ENCODE data around the gene FOXI3. TPM values are rescaled to one million over a fixed set of nuclear protein-coding genes. Genes with fewer than 3 reads are reported as not detected.
"Not testable (repeated sequence)": the region's sequence is repeated elsewhere in the genome, so short reads cannot be mapped to it uniquely, and the experiment has no call there.

FOXI3 gene
- polyA plus RNA-seq, 4 donors: not detected

DNA sequence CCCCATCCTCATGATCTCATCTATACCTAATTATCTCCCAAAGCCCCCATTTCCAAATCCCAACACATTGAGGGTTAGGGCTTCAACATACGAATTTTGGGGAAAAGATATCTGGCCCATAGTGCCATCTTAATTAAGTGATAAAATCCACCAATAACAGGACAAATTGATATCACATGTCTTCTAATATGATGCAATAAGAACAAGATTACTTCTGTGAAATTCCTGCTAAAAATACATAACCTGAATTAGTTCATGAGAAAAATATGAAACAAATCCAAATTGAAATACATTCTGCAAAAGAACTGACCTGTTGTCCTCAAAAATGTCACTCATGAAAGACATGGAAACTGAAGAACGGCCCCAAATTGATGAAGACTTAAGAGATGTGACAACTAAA is 28.8 kb downstream of the FOXI3 start:
- no peak overlapping the region for H3K4me3 ChIP-seq (ENCODE audit: low read depth in 1 of 3, low read length in 3 of 3)
- no peaks in the 10 kb centered on the region for H3K4me1 ChIP-seq (ENCODE audit: control insufficient read depth in 3 of 3, insufficient read depth in 2 of 3, low read depth in 1 of 3, low read length in 2 of 3)
- FAIRE-seq (no peak), DNase-seq (no peak)
- 59 to 74% (median 61%) methylated on average over 2 of the region's 2 CpGs for WGBS, 3 donors
- no peak overlapping the region for H3K27ac ChIP-seq (ENCODE audit: low read depth in 1 of 3, low read length in 2 of 3)
- H3K9me3 ChIP-seq (ENCODE audit: control insufficient read depth in 2 of 2, insufficient read depth in 1 of 2, low read depth in 1 of 2, low read length in 1 of 2): no peaks in the 10 kb centered on the region
- H3K36me3 ChIP-seq (ENCODE audit: control insufficient read depth in 3 of 3, insufficient read depth in 2 of 3, low read depth in 1 of 3, low read length in 3 of 3): no peaks in the 10 kb centered on the region
- no peaks in the 10 kb centered on the region for H3K27me3 ChIP-seq (ENCODE audit: control insufficient read depth in 3 of 3, insufficient read depth in 3 of 3, low read length in 3 of 3)

DNA sequence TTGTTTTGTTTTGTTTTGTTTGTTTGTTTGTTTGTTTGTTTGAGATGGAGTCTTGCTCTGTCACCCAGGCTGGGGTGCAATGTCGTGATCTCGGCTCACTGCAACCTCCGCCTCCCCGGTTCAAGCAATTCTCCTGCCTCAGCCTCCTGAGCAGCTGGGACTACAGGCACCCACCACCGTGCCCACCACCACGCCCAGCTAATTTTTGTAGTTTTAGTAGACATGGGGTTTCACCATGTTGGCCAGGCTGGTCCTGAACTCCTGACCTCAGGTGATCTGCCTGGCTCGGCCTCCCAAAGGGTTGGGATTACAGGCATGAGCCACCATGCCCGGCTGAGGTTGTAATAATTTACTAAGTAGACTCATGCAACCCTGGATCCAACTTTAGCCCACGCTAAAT is 33.4 kb downstream of the FOXI3 start:
- H3K27ac ChIP-seq (ENCODE audit: low read depth in 1 of 3, low read length in 2 of 3); H3K9me3 ChIP-seq (ENCODE audit: control insufficient read depth in 2 of 2, insufficient read depth in 1 of 2, low read depth in 1 of 2, low read length in 1 of 2); FAIRE-seq; H3K36me3 ChIP-seq (ENCODE audit: control insufficient read depth in 3 of 3, insufficient read depth in 2 of 3, low read depth in 1 of 3, low read length in 3 of 3); H3K27me3 ChIP-seq (ENCODE audit: control insufficient read depth in 3 of 3, insufficient read depth in 3 of 3, low read length in 3 of 3); H3K4me1 ChIP-seq (ENCODE audit: control insufficient read depth in 3 of 3, insufficient read depth in 2 of 3, low read depth in 1 of 3, low read length in 2 of 3); DNase-seq; H3K4me3 ChIP-seq (ENCODE audit: low read depth in 1 of 3, low read length in 3 of 3): not testable (repeated sequence)
- WGBS, 3 donors: 79 to 86% (median 81%) methylated on average over 9 of the region's 9 CpGs

DNA sequence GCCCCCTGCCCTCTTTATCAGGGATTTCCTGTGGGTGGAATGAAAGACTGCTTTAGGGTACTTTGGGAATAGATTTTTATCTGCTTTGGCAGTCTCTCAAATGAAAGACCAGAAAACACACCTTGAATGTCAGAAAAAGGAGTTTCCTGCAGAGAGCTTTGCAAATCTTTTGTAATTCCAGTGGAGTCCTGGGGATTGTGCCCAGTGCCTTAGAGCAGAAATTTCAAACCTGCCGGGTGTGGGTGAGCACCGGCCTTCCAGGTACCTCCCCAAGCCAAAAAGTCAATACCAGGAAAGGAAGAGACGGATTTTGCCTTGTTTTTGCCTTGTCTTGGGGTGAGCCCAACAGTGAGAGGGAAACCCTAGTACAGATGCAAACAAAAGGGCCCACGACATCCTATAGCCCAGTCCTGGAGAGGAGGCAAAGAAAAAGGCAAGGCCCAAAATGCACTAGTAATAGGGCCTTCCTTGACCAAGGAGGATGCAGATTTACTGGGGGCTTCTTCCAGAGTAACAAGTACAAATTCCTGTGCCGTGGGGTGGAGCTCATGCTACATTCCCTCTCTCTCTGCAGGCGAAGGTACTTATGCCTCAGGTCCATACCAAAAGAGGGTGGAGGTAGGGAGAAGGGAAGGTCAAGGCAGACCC is 36.4 kb downstream of the FOXI3 start:
- FAIRE-seq (no peak), DNase-seq (no peak)
- no peaks in the 10 kb centered on the region for H3K36me3 ChIP-seq (ENCODE audit: control insufficient read depth in 3 of 3, insufficient read depth in 2 of 3, low read depth in 1 of 3, low read length in 3 of 3)
- no peaks in the 10 kb centered on the region for H3K4me1 ChIP-seq (ENCODE audit: control insufficient read depth in 3 of 3, insufficient read depth in 2 of 3, low read depth in 1 of 3, low read length in 2 of 3)
- H3K27me3 ChIP-seq (ENCODE audit: control insufficient read depth in 3 of 3, insufficient read depth in 3 of 3, low read length in 3 of 3): no peaks in the 10 kb centered on the region
- H3K4me3 ChIP-seq (ENCODE audit: low read depth in 1 of 3, low read length in 3 of 3): no peak overlapping the region
- 49 to 54% (median 53%) methylated on average over 6 of the region's 6 CpGs for WGBS, 3 donors
- no peaks in the 10 kb centered on the region for H3K9me3 ChIP-seq (ENCODE audit: control insufficient read depth in 2 of 2, insufficient read depth in 1 of 2, low read depth in 1 of 2, low read length in 1 of 2)
- H3K27ac ChIP-seq (ENCODE audit: low read depth in 1 of 3, low read length in 2 of 3): no peak overlapping the region

DNA sequence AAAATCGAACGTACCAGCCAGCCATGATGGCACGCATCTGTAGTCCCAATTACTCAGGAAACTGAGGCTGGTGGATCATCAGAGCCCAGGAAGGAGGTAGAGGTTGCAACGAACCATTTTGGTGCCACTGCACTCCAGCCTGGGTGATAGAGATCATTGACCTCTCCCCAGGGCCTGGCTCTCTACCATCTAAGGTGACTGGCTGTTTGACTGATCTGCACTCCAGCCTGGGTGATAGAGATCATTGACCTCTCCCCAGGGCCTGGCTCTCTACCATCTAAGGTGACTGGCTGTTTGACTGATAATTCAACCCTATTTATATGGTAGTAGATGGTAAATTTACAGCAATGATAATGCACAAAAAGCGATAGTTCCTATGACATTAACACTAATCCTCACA is 43.6 kb downstream of the FOXI3 start:
- H3K4me1 ChIP-seq (ENCODE audit: control insufficient read depth in 3 of 3, insufficient read depth in 2 of 3, low read depth in 1 of 3, low read length in 2 of 3); FAIRE-seq; H3K27me3 ChIP-seq (ENCODE audit: control insufficient read depth in 3 of 3, insufficient read depth in 3 of 3, low read length in 3 of 3); H3K9me3 ChIP-seq (ENCODE audit: control insufficient read depth in 2 of 2, insufficient read depth in 1 of 2, low read depth in 1 of 2, low read length in 1 of 2); H3K4me3 ChIP-seq (ENCODE audit: low read depth in 1 of 3, low read length in 3 of 3); H3K27ac ChIP-seq (ENCODE audit: low read depth in 1 of 3, low read length in 2 of 3); DNase-seq; H3K36me3 ChIP-seq (ENCODE audit: control insufficient read depth in 3 of 3, insufficient read depth in 2 of 3, low read depth in 1 of 3, low read length in 3 of 3): not testable (repeated sequence)
- 81 to 85% (median 83%) methylated on average over 5 of the region's 5 CpGs for WGBS, 3 donors

DNA sequence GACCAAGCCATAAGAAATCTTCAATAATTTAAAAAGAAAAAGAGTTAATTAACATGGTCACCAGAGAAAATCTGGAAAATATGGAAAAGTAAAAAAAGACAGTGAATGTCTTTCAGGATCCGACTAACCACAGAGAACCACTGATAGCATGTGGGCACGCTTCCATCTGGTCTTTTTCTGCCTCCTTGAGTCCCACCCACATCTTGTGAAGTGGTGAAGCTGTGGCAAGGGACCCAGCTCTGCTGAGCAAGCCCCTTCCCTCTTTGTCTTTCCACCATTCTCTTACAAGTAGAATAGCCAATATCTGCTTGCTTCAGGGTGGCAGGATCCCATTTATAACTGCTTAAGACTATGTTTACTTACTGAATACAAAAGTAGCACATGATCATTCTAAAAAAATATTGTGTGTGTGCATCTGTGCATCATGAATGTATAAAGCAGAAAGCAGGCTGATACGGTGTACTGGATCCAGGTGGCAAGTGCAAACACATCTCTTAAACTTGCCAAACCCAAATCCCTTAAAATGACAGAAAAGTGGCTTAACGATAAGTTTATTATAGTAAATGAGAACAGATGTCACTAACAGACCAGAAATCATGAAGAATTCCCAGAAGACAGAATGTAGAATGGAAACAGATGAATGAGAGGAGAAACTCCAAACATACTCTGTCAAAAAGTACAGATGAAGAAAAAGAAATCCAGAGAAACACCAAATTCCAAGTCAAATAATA is 52.3 kb downstream of the FOXI3 start:
- Histone ChIP-seq H3K4me3 (ENCODE audit: low read depth in 1 of 3, low read length in 3 of 3) (no peak overlapping the region), H3K27ac (ENCODE audit: low read depth in 1 of 3, low read length in 2 of 3) (no peak overlapping the region), H3K36me3 (ENCODE audit: control insufficient read depth in 3 of 3, insufficient read depth in 2 of 3, low read depth in 1 of 3, low read length in 3 of 3) (no peaks in the 10 kb centered on the region), H3K9me3 (ENCODE audit: control insufficient read depth in 2 of 2, insufficient read depth in 1 of 2, low read depth in 1 of 2, low read length in 1 of 2) (no peaks in the 10 kb centered on the region), H3K27me3 (ENCODE audit: control insufficient read depth in 3 of 3, insufficient read depth in 3 of 3, low read length in 3 of 3) (peaks cover 0 to 6% (median 0%) of the 10 kb centered on the region in 3 donors), H3K4me1 (ENCODE audit: control insufficient read depth in 3 of 3, insufficient read depth in 2 of 3, low read depth in 1 of 3, low read length in 2 of 3) (no peaks in the 10 kb centered on the region)
- DNase-seq (no peak), FAIRE-seq (no peak)
- 59 to 60% (median 60%) methylated on average over 4 of the region's 4 CpGs for WGBS, 3 donors

DNA sequence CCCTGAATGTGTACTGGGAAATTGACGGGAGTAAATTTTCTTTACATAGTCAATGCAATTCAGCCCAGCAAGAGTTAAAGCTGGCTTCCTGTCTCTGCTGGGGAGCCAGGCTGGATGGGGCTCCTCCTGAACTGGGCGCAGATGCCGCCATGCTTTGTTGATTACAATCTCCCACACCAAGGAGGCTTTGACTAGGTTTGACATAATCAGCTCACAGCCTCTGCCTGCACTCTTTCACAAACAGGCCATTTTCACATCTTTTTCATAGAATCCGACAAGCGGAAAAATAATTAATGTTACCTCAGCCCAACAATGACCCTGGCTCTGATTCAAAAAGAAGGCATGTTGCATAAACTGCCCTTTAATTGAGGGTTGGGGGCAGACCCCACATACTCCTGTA is 54.3 kb downstream of the FOXI3 start:
- WGBS, 3 donors: 59 to 64% (median 60%) methylated on average over 5 of the region's 5 CpGs
- no peak for FAIRE-seq

More for the DNA sequence above, 54.3 kb downstream of the FOXI3 start:
- DNase-seq: no peak
- Histone ChIP-seq H3K36me3 (ENCODE audit: control insufficient read depth in 3 of 3, insufficient read depth in 2 of 3, low read depth in 1 of 3, low read length in 3 of 3) (no peaks in the 10 kb centered on the region), H3K27me3 (ENCODE audit: control insufficient read depth in 3 of 3, insufficient read depth in 3 of 3, low read length in 3 of 3) (peaks cover 0 to 6% (median 0%) of the 10 kb centered on the region in 3 donors), H3K4me1 (ENCODE audit: control insufficient read depth in 3 of 3, insufficient read depth in 2 of 3, low read depth in 1 of 3, low read length in 2 of 3) (no peaks in the 10 kb centered on the region), H3K4me3 (ENCODE audit: low read depth in 1 of 3, low read length in 3 of 3) (no peak overlapping the region), H3K9me3 (ENCODE audit: control insufficient read depth in 2 of 2, insufficient read depth in 1 of 2, low read depth in 1 of 2, low read length in 1 of 2) (no peaks in the 10 kb centered on the region), H3K27ac (ENCODE audit: low read depth in 1 of 3, low read length in 2 of 3) (no peak overlapping the region)

Other genes with a start within 250 kb of the FOXI3 start
- gene EIF2AK3, start 174.8 kb upstream of the FOXI3 start, polyA plus RNA-seq: 10 to 100 TPM in 1 of 4 donors, 1 to 10 TPM in 3; 2.7 to 16.9 (median 5.4) TPM
- gene RPIA, start 239.0 kb upstream of the FOXI3 start, polyA plus RNA-seq: 10 to 100 TPM; 14.5 to 53.7 (median 21.4) TPM